H9 (cell line): Measurements from ENCODE around the gene TGFBR3L. TPM values are rescaled to one million over a fixed set of nuclear protein-coding genes. Genes with fewer than 3 reads are reported as not detected.

Experiments
- DNase-seq: peaks from one replicate; pipeline ENCODE4 v3.0.0-alpha.2; 2017
- H2AFZ ChIP-seq: one replicate; pipeline ENCODE4 v1.6.1; 2013; ENCODE audit warnings: mild to moderate bottlenecking, low read length, control low read depth, moderate library complexity
- H2AK5ac ChIP-seq: 2 replicates; pipeline ENCODE4 v1.6.1; 2013; ENCODE audit warnings: low read length, control low read depth, mixed read lengths; ENCODE audit not compliant: insufficient read length
- H2BK120ac ChIP-seq: one replicate; pipeline ENCODE4 v1.6.1; 2013; ENCODE audit warnings: low read depth, mild to moderate bottlenecking, low read length, control low read depth, inconsistent platforms; ENCODE audit not compliant: poor library complexity, severe bottlenecking
- H2BK12ac ChIP-seq: 2 replicates; pipeline ENCODE4 v1.6.1; 2013; ENCODE audit warnings: low read length, control low read depth, mixed read lengths, low read depth; ENCODE audit not compliant: insufficient read length
- H2BK15ac ChIP-seq: 2 replicates; pipeline ENCODE4 v1.6.1; 2013; ENCODE audit warnings: low read depth, low read length, control low read depth
- H2BK20ac ChIP-seq: one replicate; pipeline ENCODE4 v1.6.1; 2013; ENCODE audit warnings: low read depth, mild to moderate bottlenecking, low read length, control low read depth, inconsistent platforms; ENCODE audit not compliant: poor library complexity, severe bottlenecking
- H2BK5ac ChIP-seq: 2 replicates; pipeline ENCODE4 v1.6.1; 2013; ENCODE audit warnings: low read length, control low read depth, mixed read lengths; ENCODE audit not compliant: insufficient read length
- H3K14ac ChIP-seq: 2 replicates; pipeline ENCODE4 v1.6.1; 2013; ENCODE audit warnings: low read length, control low read depth; ENCODE audit not compliant: insufficient read depth
- H3K18ac ChIP-seq: 2 replicates; pipeline ENCODE4 v1.6.1; 2013; ENCODE audit warnings: low read depth, mild to moderate bottlenecking, mixed read lengths, low read length, control low read depth; ENCODE audit not compliant: insufficient read length
- H3K23ac ChIP-seq: 2 replicates; pipeline ENCODE4 v1.6.1; 2013; ENCODE audit warnings: low read length, control low read depth, mixed read lengths, low read depth; ENCODE audit not compliant: insufficient read length
- H3K23me2 ChIP-seq: 2 replicates; pipeline ENCODE4 v1.6.1; 2013; ENCODE audit warnings: low read depth, mild to moderate bottlenecking, mixed read lengths, low read length, control low read depth; ENCODE audit not compliant: insufficient read length, poor library complexity, severe bottlenecking
- H3K27ac ChIP-seq: 2 replicates; pipeline ENCODE4 v1.5.1; 2013; ENCODE audit warnings: low read length, control low read depth, mixed read lengths, low read depth; ENCODE audit not compliant: insufficient read length
- H3K27me3 ChIP-seq: 2 replicates; pipeline ENCODE4 v1.6.1; 2013; ENCODE audit warnings: low read length, control low read depth, inconsistent platforms; ENCODE audit not compliant: insufficient read depth
- H3K4ac ChIP-seq: 2 replicates; pipeline ENCODE4 v1.6.1; 2013; ENCODE audit warnings: low read depth, mild to moderate bottlenecking, control low read depth, inconsistent platforms, low read length, moderate library complexity
- H3K4me1 ChIP-seq: 2 replicates; pipeline ENCODE4 v1.6.1; 2013; ENCODE audit warnings: low read length, control low read depth, inconsistent platforms; ENCODE audit not compliant: insufficient read depth
- H3K4me2 ChIP-seq: 2 replicates; pipeline ENCODE4 v1.6.1; 2013; ENCODE audit warnings: low read length, control low read depth, mixed read lengths; ENCODE audit not compliant: insufficient read length, insufficient read depth
- H3K56ac ChIP-seq: 2 replicates; pipeline ENCODE4 v1.6.1; 2013; ENCODE audit warnings: low read depth, mild to moderate bottlenecking, mixed read lengths, low read length, control low read depth; ENCODE audit not compliant: insufficient read length
- H3K79me1 ChIP-seq: 2 replicates; pipeline ENCODE4 v1.6.1; 2013; ENCODE audit warnings: low read depth, mild to moderate bottlenecking, moderate library complexity, low read length, control low read depth, inconsistent platforms; ENCODE audit not compliant: insufficient read depth, poor library complexity, severe bottlenecking
- H3K79me2 ChIP-seq: 2 replicates; pipeline ENCODE4 v1.6.1; 2013; ENCODE audit warnings: low read length, control low read depth, inconsistent platforms; ENCODE audit not compliant: insufficient read depth
- H3K9ac ChIP-seq: 2 replicates; pipeline ENCODE4 v1.6.1; 2013; ENCODE audit warnings: low read length, control low read depth, mixed read lengths; ENCODE audit not compliant: insufficient read length; ENCODE audit errors: extremely low read depth
- H3K9me3 ChIP-seq: one replicate; pipeline ENCODE4 v1.6.1; 2013; ENCODE audit warnings: low read depth, low read length, inconsistent platforms; ENCODE audit not compliant: control insufficient read depth
- H3T11ph ChIP-seq: one replicate; pipeline ENCODE4 v1.6.1; 2013; ENCODE audit warnings: mild to moderate bottlenecking, low read length, control low read depth, inconsistent platforms
- H4K20me1 ChIP-seq: one replicate; pipeline ENCODE4 v1.6.1; 2013; ENCODE audit not compliant: control insufficient read depth, insufficient read length, insufficient read depth
- H4K5ac ChIP-seq: 2 replicates; pipeline ENCODE4 v1.6.1; 2013; ENCODE audit warnings: low read depth, mild to moderate bottlenecking, mixed read lengths, low read length, control low read depth; ENCODE audit not compliant: insufficient read length
- H4K8ac ChIP-seq: replicated peaks from 2 replicates; pipeline ENCODE4 v1.6.1; 2013; ENCODE audit warnings: low read length, control low read depth, mixed read lengths, low read depth; ENCODE audit not compliant: insufficient read length
- H4K91ac ChIP-seq: 2 replicates; pipeline ENCODE4 v1.6.1; 2013; ENCODE audit warnings: low read depth, mild to moderate bottlenecking, moderate library complexity, mixed read lengths, low read length, control low read depth; ENCODE audit not compliant: insufficient read length
- H3K27ac Mint-ChIP-seq, 3 experiments: 2 replicates in 2 of 3; 3 replicates in 1 of 3; pipeline ENCODE4 v1.8.0; 2020 to 2021; ENCODE audit warnings: mixed read lengths in 3 of 3, mild to moderate bottlenecking in 1 of 3, moderate library complexity in 1 of 3
- H3K27me3 Mint-ChIP-seq: 2 replicates; pipeline ENCODE4 v1.8.0; 2021; ENCODE audit warnings: low read depth, mild to moderate bottlenecking, moderate library complexity, mixed read lengths
- H3K36me3 Mint-ChIP-seq, 3 experiments: 2 replicates in 2 of 3; 3 replicates in 1 of 3; pipeline ENCODE4 v1.8.0; 2020 to 2021; ENCODE audit warnings: low read depth in 3 of 3, mixed read lengths in 3 of 3; ENCODE audit not compliant: insufficient read depth in 1 of 3
- H3K4me1 Mint-ChIP-seq, 2 experiments: 2 replicates each; pipeline ENCODE4 v1.8.0; 2020; ENCODE audit warnings: mixed read lengths in 2 of 2
- H3K4me3 Mint-ChIP-seq, 2 experiments: 2 replicates in 1 of 2; 3 replicates in 1 of 2; pipeline ENCODE4 v1.8.0; 2020 to 2021; ENCODE audit warnings: mild to moderate bottlenecking in 2 of 2, mixed read lengths in 2 of 2, moderate library complexity in 1 of 2
- H3K9me3 Mint-ChIP-seq, 2 experiments: 2 replicates in 1 of 2; 3 replicates in 1 of 2; pipeline ENCODE4 v1.8.0; 2020; ENCODE audit warnings: mild to moderate bottlenecking in 2 of 2, mixed read lengths in 2 of 2, moderate library complexity in 1 of 2
- WGBS: extraction: QIAGEN DNeasy Blood & Tissue Kit; methylation state at CpG from one replicate; pipeline ENCODE4 v1.1.7; 2013; ENCODE audit warnings: missing lambda C conversion rate, low lambda C conversion rate, mixed read lengths; ENCODE audit not compliant: insufficient read length; ENCODE audit errors: extremely low coverage; 5-methylcytosine and 5-hydroxymethylcytosine counted together
- total RNA-seq: library from RNA; stranded (reverse); gene quantifications from 2 replicates; pipeline ENCODE4 v1.2.1, GENCODE V29; 2021
- TF ChIP-seq, protein P1 (sequence below): fragments of 200-600 bp; sonication (generic); conservative IDR thresholded peaks from 3 replicates; pipeline ENCODE4 v1.8.0; 2021; ENCODE audit warnings: antibody characterized with exemption, mild to moderate bottlenecking

TGFBR3L gene
- total RNA-seq, 1 experiment from 2014 or later: 5.5 TPM

DNA sequence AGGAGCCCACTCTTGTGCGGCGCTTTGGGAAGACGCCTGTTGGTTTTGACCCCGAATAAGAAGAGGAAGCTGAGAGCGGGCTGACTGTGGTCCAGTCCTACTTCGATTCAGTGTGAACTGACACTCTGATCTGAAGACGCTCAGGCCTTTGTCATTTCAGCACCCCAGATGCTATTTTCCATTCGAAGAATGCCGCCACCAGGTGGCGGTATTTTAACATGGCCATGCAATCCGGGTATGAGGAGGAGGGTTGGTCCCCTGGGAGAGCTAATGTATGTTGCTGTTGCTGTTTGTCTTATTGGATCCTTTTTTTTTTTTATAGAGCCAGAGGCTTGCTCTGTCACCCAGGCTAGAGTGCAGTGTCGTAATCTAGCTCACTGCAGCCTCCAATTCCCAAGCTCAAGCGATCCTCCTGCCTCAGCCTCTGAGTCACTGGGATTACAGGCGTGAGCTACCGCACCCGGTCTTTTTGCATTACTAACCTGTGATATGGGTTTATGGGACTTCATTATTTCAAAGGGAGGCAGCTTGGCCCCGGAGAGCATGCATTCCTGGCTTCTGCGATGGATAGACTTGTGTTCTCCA is 29.6 kb downstream of the TGFBR3L start:
- H3K27me3 Mint-ChIP-seq: no peaks in the 10 kb centered on the region; the same call in 1 of the 2 replicates
- Histone ChIP-seq H2BK120ac (no peak overlapping the region), H3K4ac (no peak overlapping the region), H2AFZ (no peak overlapping the region), H3K56ac (no peak overlapping the region), H3K79me1 (peaks cover 9% of the 10 kb centered on the region), H4K91ac (no peak overlapping the region), H4K8ac (no peak overlapping the region), H3K14ac (peak overlapping the region; percentile 61; the same call in 1 of the 2 replicates), H3K23me2 (no peaks in the 10 kb centered on the region), H2BK15ac (no peak overlapping the region), H3K23ac (no peak overlapping the region), H3K9me3 (no peaks in the 10 kb centered on the region), H2AK5ac (no peak overlapping the region), H3K27ac (no peak overlapping the region), H3K27me3 (no peaks in the 10 kb centered on the region), H2BK12ac (no peak overlapping the region), H3K9ac (peak overlapping the region; percentile 31), H3K4me1 (no peaks in the 10 kb centered on the region), H3T11ph (no peak overlapping the region), H2BK5ac (no peak overlapping the region), H4K5ac (no peak overlapping the region), H4K20me1 (no peaks in the 10 kb centered on the region), H3K4me2 (peak overlapping the region; percentile 60), H2BK20ac (no peak overlapping the region), H3K18ac (peak overlapping the region; percentile 3), H3K79me2 (peaks cover 3% of the 10 kb centered on the region; the same call in 1 of the 2 replicates)
- peaks cover 0 to 2% of the 10 kb centered on the region in 2 experiments; a peak in 2 of 5 replicates for H3K9me3 Mint-ChIP-seq
- TF ChIP-seq, protein P1, sequence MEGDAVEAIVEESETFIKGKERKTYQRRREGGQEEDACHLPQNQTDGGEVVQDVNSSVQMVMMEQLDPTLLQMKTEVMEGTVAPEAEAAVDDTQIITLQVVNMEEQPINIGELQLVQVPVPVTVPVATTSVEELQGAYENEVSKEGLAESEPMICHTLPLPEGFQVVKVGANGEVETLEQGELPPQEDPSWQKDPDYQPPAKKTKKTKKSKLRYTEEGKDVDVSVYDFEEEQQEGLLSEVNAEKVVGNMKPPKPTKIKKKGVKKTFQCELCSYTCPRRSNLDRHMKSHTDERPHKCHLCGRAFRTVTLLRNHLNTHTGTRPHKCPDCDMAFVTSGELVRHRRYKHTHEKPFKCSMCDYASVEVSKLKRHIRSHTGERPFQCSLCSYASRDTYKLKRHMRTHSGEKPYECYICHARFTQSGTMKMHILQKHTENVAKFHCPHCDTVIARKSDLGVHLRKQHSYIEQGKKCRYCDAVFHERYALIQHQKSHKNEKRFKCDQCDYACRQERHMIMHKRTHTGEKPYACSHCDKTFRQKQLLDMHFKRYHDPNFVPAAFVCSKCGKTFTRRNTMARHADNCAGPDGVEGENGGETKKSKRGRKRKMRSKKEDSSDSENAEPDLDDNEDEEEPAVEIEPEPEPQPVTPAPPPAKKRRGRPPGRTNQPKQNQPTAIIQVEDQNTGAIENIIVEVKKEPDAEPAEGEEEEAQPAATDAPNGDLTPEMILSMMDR: peak; percentile 87
- no CpG with 5 or more reads among the region's 18 CpGs for whole genome bisulfite sequencing
- H3K4me3 Mint-ChIP-seq: peak overlapping the region; percentile 90 to 96
- peak overlapping the region; percentile 99 to 100 (median 99) for H3K27ac Mint-ChIP-seq
- peaks cover 18 to 28% (median 20%) of the 10 kb centered on the region in 3 experiments for H3K36me3 Mint-ChIP-seq
- DNase-seq: peak; percentile 86
- peaks cover 3 to 10% of the 10 kb centered on the region in 2 experiments; a peak in 2 of 4 replicates for H3K4me1 Mint-ChIP-seq
